ENCODE results near the gene NCAM1. TPM values are rescaled to one million over a fixed set of nuclear protein-coding genes. Genes with fewer than 3 reads are reported as not detected.

The NCAM1 gene
- total and polyA plus RNA-seq, 2 donors (not counting 3 experiments of a cell fraction or from before 2014, with no cell fraction given) = 0.03 TPM; not detected in 1

DNA sequence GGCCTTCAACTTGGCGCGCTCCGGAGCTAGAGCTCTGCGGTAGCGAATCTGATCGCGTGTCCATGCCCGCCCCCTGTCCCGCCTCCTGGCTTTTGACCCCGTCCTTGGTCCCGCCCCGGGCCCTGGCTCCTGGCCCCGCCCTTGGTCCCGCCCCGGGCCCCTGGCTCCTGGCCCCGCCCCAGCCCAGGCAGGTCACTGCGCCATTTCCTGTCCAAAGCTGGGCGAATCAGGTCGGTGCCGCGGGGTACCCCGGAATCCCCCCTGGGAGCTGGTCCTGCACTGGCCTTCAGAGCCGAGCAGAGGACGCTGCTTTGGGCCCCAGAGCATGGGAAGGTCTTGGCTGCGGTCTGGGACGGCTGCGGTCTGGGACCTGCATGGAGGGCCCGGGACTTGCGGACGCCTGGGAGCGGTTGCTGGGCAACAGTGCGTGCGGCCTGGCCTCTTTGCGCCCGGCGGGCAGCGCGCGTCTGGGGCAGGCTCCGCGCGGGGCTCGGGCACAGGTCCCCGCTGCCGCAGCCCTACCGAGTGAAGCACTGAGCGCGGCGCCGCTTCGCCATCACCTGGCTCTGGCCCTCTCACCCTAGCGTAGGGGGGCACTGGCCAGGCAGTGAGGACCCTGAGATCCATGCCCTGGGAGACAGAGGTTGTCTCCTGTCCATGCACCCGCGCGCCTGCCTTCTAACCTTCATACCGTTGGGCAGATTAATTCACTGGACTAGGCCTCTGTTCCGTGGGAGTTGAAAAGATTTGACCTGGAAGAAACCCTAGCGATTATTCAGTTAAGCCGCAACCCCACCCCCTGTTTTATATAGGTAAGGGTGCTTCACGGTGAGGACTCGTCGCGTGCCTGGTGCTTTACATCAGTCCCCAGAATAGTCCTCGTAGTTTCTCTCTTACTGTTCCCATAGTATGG is 353.4 kb downstream of the NCAM1 start, which contains the start of gene TTC12:
TTC12 (plus strand) TSS at position 195 of the 913 bp plus-strand sequence. CDS start 1,675 bp downstream, outside the sequence.
- Histone ChIP-seq H3K4me2 (ENCODE audit: insufficient read depth, low read length) (peak within 1 kb of the TSS; percentile 77), H3K9me3 (replicated peaks; ENCODE audit: control insufficient read depth, insufficient read depth, low read length) (no peaks in the 10 kb centered on the region), H3K9ac (replicated peaks; ENCODE audit: extremely low read depth, insufficient read depth, low read length) (peak within 1 kb of the TSS; percentile 63), H3K9me1 (replicated peaks; ENCODE audit: control insufficient read depth, extremely low read depth, insufficient read depth, low read length) (no peaks in the 10 kb centered on the region), H4K20me1 (replicated peaks; ENCODE audit: control insufficient read depth, extremely low read depth, insufficient read depth, low read length) (no peaks in the 10 kb centered on the region), H3K27ac (ENCODE audit: insufficient read depth, low read depth, low read length) (peak within 1 kb of the TSS; percentile 67), H3K4me1 (ENCODE audit: control insufficient read depth, extremely low read depth, insufficient read depth, low read length) (peaks cover 3% of the 10 kb centered on the region), H3K36me3 (ENCODE audit: control insufficient read depth in 2 of 2, extremely low read depth in 1 of 2, insufficient read depth in 2 of 2, low read length in 2 of 2) (no peaks in the 10 kb centered on the region), H3K79me2 (ENCODE audit: control insufficient read depth, insufficient read depth, low read length) (no peaks in the 10 kb centered on the region), H3K27me3 (ENCODE audit: control insufficient read depth in 2 of 2, insufficient read depth in 2 of 2, low read length in 2 of 2) (no peaks in the 10 kb centered on the region), H3K4me3 (replicated peaks in 1 of 3; ENCODE audit: insufficient read depth in 1 of 3, low read depth in 1 of 3, low read length in 3 of 3) (peak within 1 kb of the TSS; percentile 32 to 80 (median 57)), H2AFZ (ENCODE audit: low read depth, low read length) (peak within 1 kb of the TSS; percentile 94)
- TSS peak; percentile 58 for BruUV-seq (replicated peaks)
- dilution Hi-C loops (cut with MboI; ENCODE audit: extremely low pct_ligation_motif_present, low sequenced_read_pairs) (no loop called here), intact Hi-C loops (cut with micrococcal nuclease) (loop anchor here (1.0 to 5.0 kb wide), 3 partner anchors 70 to 459 kb away; partner anchors contain the start of gene ZW10)
- CTCF ChIA-PET = interaction anchor here (0.7 to 1.8 kb wide), 6 partner anchors 8 to 458 kb away, joined by 3 to 5 read pairs (median 4); partner anchors contain the start of gene ZW10
- peak; percentile 95 for FAIRE-seq
- TF ChIP-seq GATA2 (IDR thresholded peaks at IDR 0.05; ENCODE audit: insufficient read depth, insufficient read length, low read depth, low read length) = no peak
- TF ChIP-seq MYC (IDR thresholded peaks at IDR 0.05; ENCODE audit: low read depth, low read length) = no peak
- no peak for TF ChIP-seq FOS (IDR thresholded peaks at IDR 0.05; ENCODE audit: borderline replicate concordance, insufficient read depth, low read length)
- TF ChIP-seq POLR2A (IDR thresholded peaks at IDR 0.05; ENCODE audit: low read depth, low read length) = peak; percentile 60
- TF ChIP-seq, protein P1, sequence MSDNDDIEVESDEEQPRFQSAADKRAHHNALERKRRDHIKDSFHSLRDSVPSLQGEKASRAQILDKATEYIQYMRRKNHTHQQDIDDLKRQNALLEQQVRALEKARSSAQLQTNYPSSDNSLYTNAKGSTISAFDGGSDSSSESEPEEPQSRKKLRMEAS (IDR thresholded peaks at IDR 0.05; ENCODE audit: insufficient read depth, insufficient read length) = no peak
- TF ChIP-seq EZH2 (IDR thresholded peaks at IDR 0.05; ENCODE audit: borderline replicate concordance, low read depth, low read length, severe bottlenecking) = no peak
- TF ChIP-seq POLR2AphosphoS5 (IDR thresholded peaks at IDR 0.05; ENCODE audit: insufficient read depth, low read depth, low read length) = peak; percentile 53
- no peak for TF ChIP-seq JUN (IDR thresholded peaks at IDR 0.05; ENCODE audit: borderline replicate concordance, insufficient read depth, insufficient read length, low read depth)
- TF ChIP-seq, protein P2, sequence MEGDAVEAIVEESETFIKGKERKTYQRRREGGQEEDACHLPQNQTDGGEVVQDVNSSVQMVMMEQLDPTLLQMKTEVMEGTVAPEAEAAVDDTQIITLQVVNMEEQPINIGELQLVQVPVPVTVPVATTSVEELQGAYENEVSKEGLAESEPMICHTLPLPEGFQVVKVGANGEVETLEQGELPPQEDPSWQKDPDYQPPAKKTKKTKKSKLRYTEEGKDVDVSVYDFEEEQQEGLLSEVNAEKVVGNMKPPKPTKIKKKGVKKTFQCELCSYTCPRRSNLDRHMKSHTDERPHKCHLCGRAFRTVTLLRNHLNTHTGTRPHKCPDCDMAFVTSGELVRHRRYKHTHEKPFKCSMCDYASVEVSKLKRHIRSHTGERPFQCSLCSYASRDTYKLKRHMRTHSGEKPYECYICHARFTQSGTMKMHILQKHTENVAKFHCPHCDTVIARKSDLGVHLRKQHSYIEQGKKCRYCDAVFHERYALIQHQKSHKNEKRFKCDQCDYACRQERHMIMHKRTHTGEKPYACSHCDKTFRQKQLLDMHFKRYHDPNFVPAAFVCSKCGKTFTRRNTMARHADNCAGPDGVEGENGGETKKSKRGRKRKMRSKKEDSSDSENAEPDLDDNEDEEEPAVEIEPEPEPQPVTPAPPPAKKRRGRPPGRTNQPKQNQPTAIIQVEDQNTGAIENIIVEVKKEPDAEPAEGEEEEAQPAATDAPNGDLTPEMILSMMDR (IDR thresholded peaks at IDR 0.05; ENCODE audit: extremely low read depth in 1 of 2, insufficient read depth in 1 of 2, low read depth in 1 of 2, low read length in 2 of 2) = no peak
- peak; percentile 93 for DNase-seq (ENCODE audit: low read depth, low spot score)
- POLR2A ChIA-PET = no interaction called here

Data from endothelial cell of umbilical vein (primary cell).